ENCODE data around the gene PPP1R9B.

The PPP1R9B gene

DNA sequence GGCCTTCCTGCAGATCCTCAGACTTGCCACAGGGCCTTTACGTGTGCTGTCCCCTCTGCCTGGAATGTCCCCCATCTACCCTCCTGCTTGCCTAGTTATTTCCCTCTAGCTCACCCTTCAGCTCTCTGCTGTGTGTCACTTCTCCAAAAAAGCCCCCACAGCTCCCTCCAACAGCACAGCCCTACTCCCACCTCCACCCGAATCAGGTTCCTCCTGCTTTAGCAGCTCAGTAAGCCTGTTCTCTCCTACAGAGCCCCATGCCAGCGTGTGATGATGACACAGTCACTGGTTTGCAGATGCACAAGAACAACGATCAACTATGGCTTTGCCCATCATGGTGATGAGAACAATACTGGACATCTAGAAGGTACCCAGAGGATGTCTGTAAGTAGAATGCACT lies 13.4 kb downstream of the PPP1R9B start:
- DNase-seq (ENCODE audit: extremely low read depth, low read depth): no peak
- TF ChIP-seq, protein P1, sequence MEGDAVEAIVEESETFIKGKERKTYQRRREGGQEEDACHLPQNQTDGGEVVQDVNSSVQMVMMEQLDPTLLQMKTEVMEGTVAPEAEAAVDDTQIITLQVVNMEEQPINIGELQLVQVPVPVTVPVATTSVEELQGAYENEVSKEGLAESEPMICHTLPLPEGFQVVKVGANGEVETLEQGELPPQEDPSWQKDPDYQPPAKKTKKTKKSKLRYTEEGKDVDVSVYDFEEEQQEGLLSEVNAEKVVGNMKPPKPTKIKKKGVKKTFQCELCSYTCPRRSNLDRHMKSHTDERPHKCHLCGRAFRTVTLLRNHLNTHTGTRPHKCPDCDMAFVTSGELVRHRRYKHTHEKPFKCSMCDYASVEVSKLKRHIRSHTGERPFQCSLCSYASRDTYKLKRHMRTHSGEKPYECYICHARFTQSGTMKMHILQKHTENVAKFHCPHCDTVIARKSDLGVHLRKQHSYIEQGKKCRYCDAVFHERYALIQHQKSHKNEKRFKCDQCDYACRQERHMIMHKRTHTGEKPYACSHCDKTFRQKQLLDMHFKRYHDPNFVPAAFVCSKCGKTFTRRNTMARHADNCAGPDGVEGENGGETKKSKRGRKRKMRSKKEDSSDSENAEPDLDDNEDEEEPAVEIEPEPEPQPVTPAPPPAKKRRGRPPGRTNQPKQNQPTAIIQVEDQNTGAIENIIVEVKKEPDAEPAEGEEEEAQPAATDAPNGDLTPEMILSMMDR (IDR thresholded peaks at IDR 0.05; ENCODE audit: low read depth, low read length): no peak

DNA sequence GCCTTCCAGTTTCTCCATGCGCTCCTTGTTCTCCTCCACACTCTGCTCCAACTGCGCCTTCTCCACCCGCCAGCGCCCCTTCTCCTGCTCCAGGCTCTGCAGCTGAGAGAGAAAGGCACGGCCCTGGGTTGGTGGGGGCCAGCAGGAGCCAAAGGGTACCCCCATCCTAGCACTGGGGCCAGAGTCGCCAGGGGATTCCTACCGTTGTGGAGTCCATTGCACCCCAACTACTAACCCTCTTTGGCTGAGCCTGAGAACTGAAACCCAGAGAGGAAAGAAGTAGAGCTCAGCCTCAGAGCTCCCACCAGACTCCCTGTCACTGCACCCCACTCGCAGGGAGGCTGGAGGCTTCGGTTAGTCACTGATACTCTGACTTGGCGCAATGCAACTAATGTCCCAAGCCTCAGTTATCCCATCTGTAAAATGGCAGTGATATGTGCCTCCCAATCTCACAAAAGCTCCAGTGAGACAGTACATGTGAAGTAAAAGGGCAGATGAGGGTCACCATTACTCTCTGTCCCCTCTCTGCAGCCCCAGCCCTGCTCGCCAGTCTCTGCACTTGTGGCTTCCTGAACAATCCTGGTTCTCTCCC lies 14.3 kb downstream of the PPP1R9B start:
- TF ChIP-seq, protein P1 (IDR thresholded peaks at IDR 0.05; ENCODE audit: low read depth, low read length): no peak
- no peak for DNase-seq (ENCODE audit: extremely low read depth, low read depth)

DNA sequence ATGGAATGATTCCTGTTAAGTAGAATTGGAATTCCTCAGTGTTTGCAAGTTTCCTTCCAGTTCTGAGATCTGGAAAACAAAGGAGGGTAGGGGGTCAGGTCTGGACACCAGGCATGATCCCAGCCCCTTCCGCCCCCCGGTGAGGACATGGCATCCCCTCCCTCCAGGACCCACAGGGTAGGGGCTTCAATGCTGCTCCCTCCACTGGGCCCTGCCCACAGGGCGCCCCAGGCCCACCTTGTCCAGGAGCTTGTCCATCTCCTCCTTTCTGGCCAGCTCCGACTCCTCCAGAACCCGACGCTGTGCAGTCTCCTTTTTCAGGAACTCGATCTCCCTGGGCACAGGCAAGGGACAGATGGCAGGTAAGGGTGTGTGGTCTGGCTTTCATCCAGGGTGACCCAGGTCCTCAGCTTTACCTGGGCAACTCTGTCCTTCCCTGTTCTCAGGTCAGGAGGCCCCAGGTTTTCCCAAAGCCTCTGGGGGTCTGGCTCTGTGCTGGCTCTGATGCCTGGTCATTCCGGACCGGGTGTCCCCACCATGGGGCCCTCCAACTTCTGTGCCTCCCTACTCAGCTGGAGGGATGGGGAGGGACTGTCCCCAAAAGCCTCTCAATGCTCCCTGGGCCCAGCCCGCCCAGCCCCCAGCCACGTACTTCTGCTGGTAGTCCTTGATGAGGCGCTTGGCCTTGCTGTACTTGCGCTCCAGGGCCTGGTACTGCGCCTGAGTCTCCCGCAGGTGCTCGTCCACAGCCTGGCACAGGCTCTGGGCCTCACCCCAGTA lies 15.0 kb downstream of the PPP1R9B start:
- TF ChIP-seq, protein P1 (IDR thresholded peaks at IDR 0.05; ENCODE audit: low read depth, low read length): no peak
- DNase-seq (ENCODE audit: extremely low read depth, low read depth): no peak

DNA sequence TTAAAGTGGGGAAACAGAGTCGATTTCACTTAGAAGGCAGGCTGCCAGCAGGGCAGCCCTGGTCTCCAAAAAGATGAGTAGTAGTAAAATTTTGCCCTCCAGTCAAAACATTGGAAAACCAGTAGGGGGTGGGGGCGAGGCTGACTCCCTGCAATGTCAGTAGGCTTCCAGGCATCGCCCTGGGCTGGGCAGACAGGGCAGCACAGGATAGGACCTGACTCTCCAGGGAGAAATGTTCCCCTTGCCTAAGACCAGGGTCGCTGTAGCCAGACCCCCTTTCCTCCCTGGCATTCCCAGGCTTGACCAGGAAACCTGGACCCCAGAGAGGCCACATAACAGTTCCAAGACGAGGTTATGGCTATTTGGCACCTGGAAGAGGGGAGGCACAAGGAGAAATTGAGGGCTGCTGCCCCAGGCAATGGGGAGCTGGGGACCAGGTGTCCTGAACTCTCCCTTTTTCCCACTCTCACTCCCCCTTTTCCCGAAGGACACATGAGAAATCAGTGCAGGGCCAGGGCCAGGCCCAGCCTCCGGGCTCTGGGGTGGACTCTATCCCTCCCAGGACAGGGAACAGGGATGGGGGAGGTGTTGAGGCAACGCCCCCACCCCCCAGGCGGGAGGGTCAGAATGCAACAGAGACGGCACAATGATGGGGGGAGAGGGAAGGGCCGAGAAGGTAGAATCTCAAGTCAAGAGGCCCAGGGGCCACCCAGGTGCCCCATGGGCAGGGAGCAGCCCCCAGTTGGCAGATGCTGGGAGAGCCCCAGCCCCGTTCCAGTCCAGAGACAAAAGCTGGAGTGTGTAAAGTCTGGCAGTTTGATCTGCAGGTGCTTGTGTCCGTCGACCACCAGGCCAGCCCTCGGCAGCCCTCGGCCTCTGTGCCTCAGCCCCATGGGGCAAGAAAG lies 16.0 kb downstream of the PPP1R9B start:
- DNase-seq (ENCODE audit: extremely low read depth, low read depth): no peak
- TF ChIP-seq, protein P1 (IDR thresholded peaks at IDR 0.05; ENCODE audit: low read depth, low read length): peak; percentile 14; the same call in 1 of the 2 replicates

DNA sequence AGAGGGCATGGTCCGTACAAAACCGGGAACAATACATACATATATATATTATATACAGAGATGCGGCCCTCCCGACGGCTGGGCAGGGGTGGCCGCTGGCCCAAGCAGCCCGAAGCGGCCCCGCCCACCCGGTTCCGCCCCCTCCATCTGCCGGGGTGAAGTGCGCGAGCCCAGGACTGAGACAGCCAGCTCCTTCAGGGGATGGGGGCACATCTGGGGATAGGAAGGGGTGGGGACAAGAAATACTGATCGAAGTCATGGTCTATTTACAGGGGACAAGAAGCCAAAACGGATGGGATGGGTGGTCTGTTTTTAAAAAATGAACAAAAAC lies 16.7 kb downstream of the PPP1R9B start:
- TF ChIP-seq, protein P1 (IDR thresholded peaks at IDR 0.05; ENCODE audit: low read depth, low read length): no peak
- no peak for DNase-seq (ENCODE audit: extremely low read depth, low read depth)

DNA sequence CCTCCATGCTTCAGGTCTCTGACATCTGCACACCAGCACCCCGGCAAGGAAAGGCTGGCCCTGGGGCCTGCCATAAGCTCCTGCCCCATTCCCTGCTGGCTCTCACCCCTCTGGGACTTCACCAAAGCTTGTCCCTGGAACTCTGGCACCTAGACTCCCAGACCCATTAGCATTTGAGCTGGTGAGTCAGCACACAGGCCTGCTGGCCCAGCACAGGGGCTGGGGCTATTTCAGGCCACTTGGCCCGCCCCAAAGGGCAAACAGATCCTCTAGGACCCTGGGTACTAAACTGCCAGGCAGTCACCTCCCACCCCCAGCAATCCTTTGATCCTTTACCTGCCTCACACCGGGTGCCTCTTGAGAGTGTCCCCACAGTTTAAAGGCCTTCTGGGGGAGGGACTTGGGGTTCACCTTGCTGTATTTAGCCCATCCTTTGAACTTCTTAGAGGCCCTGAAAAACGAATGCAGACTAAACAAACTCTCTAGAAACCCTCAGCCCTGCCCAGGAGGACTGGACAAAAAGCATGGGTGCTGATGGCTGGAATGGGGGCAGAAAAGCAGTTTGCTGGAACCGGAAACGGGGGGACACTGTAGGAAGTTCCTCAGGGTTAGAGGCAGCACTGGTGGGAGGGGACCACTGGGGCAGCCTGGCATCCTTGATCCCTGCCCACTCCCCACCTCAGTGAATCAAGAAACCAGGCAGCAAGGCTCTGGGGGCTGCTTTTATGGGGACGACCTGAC lies 17.3 kb downstream of the PPP1R9B start:
- TF ChIP-seq, protein P1 (IDR thresholded peaks at IDR 0.05; ENCODE audit: low read depth, low read length): no peak
- no peak for DNase-seq (ENCODE audit: extremely low read depth, low read depth)
